Urinary bladder (tissue), 4 donors: ENCODE data around the gene SFT2D3. TPM values are rescaled to one million over a fixed set of nuclear protein-coding genes. Genes with fewer than 3 reads are reported as not detected.

Experiments
- DNase-seq: peaks from one replicate; pipeline ENCODE4 v3.0.0-alpha.2; 2015; ENCODE audit errors: extremely low spot score
- H3K27ac ChIP-seq: one replicate; pipeline ENCODE4 v1.5.1; 2013; ENCODE audit warnings: low read depth, mild to moderate bottlenecking, moderate library complexity
- H3K36me3 ChIP-seq: one replicate; pipeline ENCODE4 v1.6.1; 2013; ENCODE audit warnings: mild to moderate bottlenecking, moderate library complexity; ENCODE audit not compliant: insufficient read depth
- H3K4me1 ChIP-seq: one replicate; pipeline ENCODE4 v1.6.1; 2013; ENCODE audit warnings: mild to moderate bottlenecking, moderate library complexity; ENCODE audit not compliant: insufficient read depth
- H3K4me3 ChIP-seq: one replicate; pipeline ENCODE4 v1.5.1; 2013; ENCODE audit warnings: low read depth, low read length
- WGBS: extraction: QIAGEN DNeasy Blood & Tissue Kit; methylation state at CpG from one replicate; pipeline ENCODE4 v1.1.7; 2013; 5-methylcytosine and 5-hydroxymethylcytosine counted together
- polyA plus RNA-seq: library from polyadenylated mRNA; stranded (reverse); fragments of 200-250 nt; gene quantifications from one replicate; pipeline ENCODE4 v1.2.3, GENCODE V29; 2013
- total RNA-seq: library from RNA; depleted of rRNA; stranded (reverse); fragments of >200 nt; gene quantifications from one replicate; pipeline ENCODE4 v1.2.3, GENCODE V29; 2014
- donor health status: healthy with polysubstance abuse.
- donor health status: healthy.

SFT2D3 gene
- total and polyA plus RNA-seq, 2 donors, result 5.5 to 7.2 TPM

DNA sequence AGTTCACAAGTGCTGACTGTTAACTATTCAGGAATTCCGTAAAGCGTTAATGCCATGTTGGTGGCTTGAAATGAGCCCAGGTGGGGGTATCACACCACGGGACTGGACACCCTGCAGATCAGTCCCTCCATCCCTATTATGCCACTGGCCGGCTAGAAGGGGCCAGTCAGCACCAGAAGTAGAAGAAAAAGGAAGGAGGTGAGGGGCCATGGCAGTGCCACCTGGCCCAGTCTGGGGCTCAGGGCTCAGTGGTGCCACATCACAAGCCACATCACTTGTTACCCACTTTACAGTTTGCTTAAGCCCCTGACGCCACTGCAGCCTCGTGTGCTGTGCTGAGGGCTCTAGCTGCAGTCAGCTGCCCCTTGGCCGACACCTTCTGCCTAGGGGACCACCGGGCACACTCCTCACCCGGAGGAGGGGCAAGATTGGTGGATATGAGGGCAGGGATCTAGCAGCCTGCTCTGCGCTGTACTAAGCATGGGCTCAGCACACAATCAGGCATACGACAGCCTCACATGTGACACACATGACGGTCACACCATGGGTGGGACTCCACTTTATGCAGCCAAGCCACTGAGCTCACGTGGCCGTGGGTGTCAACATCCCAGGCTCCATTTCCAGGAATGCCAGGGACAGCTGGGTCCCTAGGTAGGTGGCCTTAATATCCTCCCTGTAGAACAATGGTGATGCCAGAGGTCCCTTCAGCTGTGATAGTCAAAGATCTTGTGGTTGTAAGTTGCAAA is 29.6 kb upstream of the SFT2D3 start:
- Histone ChIP-seq H3K27ac (no peak overlapping the region), H3K36me3 (no peaks in the 10 kb centered on the region), H3K4me3 (no peak overlapping the region), H3K4me1 (no peaks in the 10 kb centered on the region)
- no peak for DNase-seq
- WGBS, result 59% methylated on average over 14 of the region's 14 CpGs

DNA sequence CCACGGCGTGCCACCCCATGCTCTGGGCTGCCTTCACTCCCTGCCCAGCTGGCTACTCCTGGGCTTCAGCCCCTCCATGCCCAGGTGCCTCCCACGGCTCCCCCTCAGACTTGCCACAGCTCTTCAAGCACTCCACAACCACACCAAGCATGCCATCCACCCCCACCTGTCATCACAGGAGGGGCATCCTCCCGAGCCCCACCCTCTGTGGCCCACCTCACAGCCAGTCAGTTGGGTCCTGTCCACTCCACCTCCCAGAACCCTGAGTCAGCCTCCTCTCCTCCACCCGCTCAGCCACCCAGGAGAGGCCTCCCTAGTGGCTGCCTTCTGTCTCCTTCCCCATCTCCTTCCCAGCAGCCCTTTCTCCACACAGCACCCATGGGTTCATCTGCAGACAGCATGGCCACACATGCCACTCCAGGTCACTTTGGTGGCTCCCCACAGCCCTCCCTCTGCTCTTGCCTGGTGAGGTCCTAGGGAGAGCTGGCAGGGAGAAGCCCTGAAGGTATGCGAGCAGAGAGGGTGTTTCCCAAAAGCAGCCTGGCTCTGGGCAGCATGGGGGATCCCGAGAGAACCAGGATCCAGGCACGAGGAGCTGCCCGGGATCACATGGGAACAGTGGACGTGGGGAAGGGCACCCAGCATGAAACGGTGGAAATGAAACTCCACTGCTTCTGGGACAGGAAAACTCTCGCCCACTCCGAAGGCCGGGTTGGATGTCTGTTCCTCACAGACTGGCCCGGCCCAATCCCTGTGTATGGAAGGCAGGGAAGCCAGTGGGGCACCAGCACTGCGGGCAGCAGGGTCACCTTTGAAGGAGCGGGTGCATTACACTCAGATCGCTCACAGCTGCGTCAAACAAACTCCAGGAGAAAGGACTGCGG is 28.7 kb upstream of the SFT2D3 start:
- Histone ChIP-seq H3K4me1 (no peaks in the 10 kb centered on the region), H3K27ac (peak overlapping the region; percentile 53), H3K4me3 (peak overlapping the region; percentile 73), H3K36me3 (no peaks in the 10 kb centered on the region)
- no peak for DNase-seq
- 45% methylated on average over 20 of the region's 20 CpGs for WGBS

DNA sequence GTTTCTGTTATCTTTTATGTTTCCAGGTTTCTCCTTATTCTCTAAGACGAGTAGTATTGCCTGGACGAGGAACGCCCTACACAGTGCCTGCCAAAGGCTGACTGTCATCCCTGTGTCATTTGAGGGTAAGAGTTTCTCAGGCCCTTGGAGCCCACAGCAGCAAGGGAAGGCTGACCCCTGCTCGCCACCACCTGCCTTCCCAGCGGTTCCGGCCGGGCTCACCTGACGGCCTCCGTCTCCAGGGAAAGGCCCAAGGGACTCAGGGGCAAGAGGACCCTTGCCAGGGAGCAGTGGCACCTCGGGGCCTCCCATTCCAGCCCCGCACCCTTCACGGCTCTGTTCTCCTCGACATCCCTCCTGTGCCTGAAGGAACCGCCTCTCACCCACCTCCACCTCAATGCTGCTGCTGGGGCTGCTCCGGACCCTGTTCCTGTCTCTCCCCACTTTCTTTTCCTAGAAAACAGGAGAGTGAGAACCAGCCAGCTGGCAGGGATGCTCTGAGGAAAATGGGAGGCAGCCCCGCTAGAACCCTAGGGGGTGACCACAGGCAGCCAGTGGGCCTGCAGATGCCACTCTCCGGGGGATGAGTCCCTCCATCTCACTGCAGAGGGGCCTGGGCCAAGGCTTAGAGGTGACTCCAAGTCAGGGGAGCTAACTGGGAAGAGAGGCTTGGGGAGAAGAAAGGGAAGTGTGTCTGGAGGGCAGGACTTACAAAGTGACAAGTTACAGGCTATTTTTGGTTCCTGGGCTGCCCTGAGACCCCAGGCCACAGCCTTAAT is 27.8 kb upstream of the SFT2D3 start:
- no peaks in the 10 kb centered on the region for H3K4me1 ChIP-seq
- no peak for DNase-seq

DNA sequence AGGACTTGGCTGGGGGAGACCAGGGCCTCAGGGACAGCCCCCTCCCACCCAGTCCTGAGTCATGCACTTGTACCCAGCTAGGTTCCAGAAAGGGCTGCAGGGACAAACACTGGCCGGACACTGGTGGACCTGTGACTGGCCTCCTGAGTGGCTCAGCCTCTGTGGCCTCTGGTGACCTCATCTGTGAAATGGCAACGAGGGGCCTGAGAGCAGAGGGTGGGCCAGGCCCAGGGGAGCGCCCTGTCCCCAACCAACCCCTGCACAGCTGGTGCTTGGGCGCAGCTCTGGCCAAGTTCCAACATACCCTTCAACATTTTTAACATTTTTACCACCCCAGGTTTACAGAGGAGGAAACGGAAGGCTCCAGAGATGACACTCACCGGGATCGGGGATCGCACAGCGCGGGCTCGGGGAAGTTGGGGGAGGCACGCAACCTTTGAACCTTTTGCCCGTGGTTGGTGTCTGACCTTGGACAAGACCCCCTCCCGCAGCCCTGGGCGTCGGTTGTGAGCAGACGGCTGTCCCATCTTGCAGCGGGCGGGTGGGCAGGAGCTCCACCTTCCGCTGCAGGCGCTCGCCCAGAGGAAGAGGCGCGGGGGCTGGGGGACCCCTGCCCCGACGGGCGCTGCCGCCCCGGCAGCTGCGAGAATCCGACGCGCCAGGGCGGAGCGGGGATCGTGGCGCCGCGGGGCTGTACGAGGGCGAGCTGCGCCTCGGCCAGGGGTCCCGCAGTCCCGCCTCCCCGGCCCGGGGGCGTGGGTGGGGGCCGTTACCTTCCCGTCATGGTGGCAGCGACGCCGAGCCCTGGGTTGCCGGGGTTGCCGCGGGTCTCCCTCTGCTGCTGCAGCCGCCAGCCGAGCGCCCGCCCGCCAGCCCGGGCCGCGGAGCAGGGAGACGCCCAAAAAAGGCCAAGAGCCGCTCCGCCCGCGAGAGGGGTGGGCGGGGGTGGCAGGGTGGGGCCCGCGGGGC is 26.8 kb upstream of the SFT2D3 start:
- no peak for DNase-seq
- Histone ChIP-seq H3K27ac (peak overlapping the region; percentile 51), H3K36me3 (no peaks in the 10 kb centered on the region), H3K4me1 (no peaks in the 10 kb centered on the region), H3K4me3 (peak overlapping the region; percentile 73)
- whole genome bisulfite sequencing, result 3% methylated on average over 72 of the region's 72 CpGs

More for the DNA sequence above, 27.8 kb upstream of the SFT2D3 start:
- WGBS, result 49% methylated on average over 17 of the region's 17 CpGs
- Histone ChIP-seq H3K4me3 (peak overlapping the region; percentile 73), H3K27ac (peak overlapping the region; percentile 38), H3K36me3 (no peaks in the 10 kb centered on the region)

DNA sequence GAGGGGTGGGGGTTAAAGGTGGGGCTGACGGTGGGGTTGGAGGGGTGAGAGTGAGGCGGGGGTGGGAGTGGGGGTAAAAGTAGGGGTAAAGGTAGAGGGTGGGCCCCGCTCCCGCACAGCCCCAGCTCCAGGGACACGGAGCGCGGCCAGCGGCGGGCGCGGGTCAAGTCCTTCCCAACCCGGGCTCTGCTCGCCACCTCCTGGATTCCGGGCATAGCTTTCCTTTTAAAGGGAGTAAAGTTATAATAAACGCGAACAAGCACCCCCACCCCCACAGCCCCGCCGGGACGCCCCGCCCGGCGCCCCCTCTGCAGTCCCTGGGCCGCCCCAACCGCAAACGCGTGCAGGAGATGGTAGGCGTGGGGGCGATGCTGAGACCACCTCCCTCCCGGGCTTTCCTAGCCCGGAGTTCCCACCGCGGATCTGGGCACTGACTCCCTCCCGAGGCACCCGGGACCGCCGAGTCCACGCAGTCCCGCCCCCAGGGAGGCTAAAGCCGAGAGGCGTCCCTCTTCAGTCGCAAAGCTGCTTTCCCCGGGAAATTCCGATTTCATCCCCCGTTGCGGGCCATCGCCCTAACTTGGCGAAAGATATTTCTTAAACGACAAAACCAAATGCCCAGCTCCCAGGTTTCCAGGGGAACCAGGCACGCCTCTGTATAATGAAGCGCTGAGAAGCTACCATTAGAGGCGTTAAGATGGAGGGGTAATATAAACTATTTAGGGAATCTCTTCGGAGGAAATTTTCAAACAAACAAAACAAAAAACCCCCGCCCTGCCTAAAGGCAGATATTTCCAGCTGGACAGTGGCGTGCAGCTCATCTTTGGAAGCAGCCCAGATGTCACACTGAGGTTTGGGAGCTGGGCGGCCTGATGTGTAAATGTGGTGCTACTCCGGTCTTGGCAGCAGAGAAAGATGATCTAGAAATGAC is 25.7 kb upstream of the SFT2D3 start, which contains the start of gene LIMS2:
LIMS2 (minus strand) TSS at position 200 of the 931 bp plus-strand sequence. CDS start 506 bp downstream, outside the sequence.
- DNase-seq, result no peak
- peak within 1 kb of the TSS; percentile 51 for H3K27ac ChIP-seq
- 2% methylated on average over 56 of the region's 56 CpGs for WGBS
- peak within 1 kb of the TSS; percentile 73 for H3K4me3 ChIP-seq
- H3K4me1 ChIP-seq, result no peaks in the 10 kb centered on the region
- no peaks in the 10 kb centered on the region for H3K36me3 ChIP-seq

DNA sequence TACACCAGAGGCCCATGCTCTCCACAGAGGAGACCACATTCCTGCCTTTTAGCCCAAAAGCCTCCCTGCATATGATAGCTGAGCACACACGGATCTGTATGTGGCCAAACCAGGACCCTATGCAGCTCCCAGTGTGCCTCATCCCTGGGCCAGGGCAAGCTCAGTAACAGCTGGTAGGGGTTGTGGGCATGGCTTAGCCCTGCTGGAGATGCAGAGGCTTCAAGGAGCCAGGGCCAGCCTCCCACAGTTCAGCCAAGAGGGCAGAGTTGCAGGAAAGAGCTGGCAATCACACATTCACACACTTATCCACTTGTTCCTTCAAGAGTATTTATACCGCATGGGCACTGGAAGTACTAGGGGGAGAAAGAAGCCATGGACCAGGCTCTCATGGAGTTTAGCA is 24.4 kb upstream of the SFT2D3 start:
- no peak for DNase-seq
- WGBS, result 76% methylated on average over 2 of the region's 2 CpGs
- no peak overlapping the region for H3K4me3 ChIP-seq
- no peaks in the 10 kb centered on the region for H3K36me3 ChIP-seq
- no peaks in the 10 kb centered on the region for H3K4me1 ChIP-seq
- no peak overlapping the region for H3K27ac ChIP-seq

DNA sequence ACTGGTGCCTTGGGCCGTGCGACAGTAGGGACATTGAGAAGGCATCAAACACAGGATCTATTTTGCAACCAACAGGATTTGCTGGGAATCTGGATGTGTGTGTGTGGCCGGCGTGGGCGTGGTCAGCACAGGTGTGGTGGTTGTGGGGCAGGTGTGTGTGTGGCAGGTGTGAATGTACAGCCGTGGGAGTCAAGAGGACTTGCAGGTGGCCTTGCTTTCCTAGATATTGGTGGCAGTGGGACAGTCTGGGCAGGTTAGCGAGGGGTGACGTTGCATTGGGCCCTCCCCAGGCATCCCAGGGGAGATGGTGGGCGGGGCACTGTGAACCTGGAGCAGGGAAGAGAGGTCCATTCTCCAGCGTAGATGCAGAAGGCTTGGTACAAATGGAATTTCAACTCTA is 22.8 kb upstream of the SFT2D3 start:
- no peaks in the 10 kb centered on the region for H3K4me1 ChIP-seq
- H3K36me3 ChIP-seq, result no peaks in the 10 kb centered on the region
- no peak overlapping the region for H3K27ac ChIP-seq
- no peak for DNase-seq
- H3K4me3 ChIP-seq, result no peak overlapping the region
- WGBS, result 92% methylated on average over 10 of the region's 10 CpGs

DNA sequence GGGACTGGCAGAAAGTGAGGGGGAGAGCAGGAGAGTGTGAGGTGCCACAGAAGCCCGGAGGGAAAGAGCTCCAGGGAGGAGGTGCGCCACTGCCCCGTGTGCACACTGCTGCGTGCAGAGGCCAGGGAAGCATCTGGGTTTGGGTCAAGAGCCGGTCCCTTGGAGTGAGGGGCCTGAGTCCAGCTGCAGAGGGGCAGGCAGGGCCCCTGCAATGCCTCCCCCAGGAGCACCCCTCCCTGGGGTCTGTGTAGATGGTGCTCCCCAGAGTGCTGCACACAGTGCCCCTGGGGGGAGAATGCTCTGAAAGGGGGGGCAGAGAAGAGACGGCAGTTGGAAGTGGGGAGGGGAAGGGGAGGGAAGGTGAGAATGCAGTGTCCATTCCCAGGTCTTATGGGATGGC is 22.3 kb upstream of the SFT2D3 start:
- 87% methylated on average over 6 of the region's 6 CpGs for WGBS
- H3K36me3 ChIP-seq, result no peaks in the 10 kb centered on the region
- no peak overlapping the region for H3K27ac ChIP-seq
- H3K4me3 ChIP-seq, result no peak overlapping the region
- H3K4me1 ChIP-seq, result no peaks in the 10 kb centered on the region
- DNase-seq, result no peak

DNA sequence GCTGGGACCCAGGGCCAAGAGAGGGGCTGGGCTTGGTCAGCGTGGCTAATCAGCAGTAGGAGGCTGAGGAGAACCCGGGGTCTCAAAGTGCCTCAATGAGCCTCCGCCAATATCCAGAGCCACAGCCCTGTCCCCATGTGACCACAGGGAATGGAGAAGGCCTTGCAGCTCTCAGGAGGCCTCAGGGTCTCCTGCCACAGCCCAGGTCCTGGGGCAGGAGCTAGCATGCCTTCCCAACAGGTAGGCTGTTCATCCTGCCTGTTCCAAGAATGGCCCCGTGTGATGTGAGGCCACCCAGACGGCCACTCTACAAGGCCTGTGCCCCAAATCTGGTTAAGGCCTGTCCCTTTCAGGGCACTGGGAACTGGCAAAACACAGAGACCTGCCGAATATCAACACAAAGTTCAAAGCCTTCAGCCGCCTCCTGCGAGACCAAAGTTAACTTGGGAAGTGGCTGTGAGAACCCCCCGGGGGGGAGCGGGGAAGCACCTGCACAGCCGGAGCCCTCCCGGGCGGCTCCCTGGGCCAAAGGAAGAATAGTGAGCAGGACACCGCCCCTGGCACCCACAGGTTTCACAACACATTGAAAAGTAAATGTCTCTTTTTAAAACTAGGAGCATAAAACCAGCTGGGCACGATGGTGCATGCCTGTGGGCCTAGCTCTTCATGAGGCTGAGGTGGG is 21.5 kb upstream of the SFT2D3 start:
- H3K27ac ChIP-seq, result no peak overlapping the region

DNA sequence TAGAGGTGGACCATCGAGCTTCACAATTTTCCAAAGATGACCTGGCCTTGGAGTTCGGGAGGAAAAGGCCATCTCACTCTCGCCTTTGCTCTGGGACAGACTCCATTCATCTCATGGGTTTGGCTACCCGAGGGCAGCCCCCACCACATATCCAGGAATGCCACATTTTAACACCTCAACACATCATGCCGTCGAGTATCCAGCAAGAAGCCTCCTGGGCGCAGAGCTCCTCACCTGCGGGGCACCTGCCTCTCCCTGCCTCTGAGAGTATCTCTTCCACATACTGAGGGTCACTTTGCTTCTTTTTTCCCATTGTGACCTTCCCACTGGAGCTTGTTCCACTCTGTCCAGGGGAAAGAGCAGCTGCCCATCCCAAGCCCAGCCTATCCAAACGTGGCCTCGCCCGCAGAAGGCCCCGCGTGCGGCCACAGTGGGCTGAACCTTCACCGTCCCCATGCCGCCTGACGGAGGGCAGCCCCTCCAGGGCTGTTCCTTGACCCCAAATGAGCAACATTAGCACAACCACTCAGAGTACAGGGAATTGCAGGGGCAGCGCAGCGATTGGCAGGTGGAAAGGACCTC is 20.5 kb upstream of the SFT2D3 start:
- 88% methylated on average over 19 of the region's 19 CpGs for WGBS
- no peak for DNase-seq
- H3K4me3 ChIP-seq, result no peak overlapping the region
- H3K4me1 ChIP-seq, result no peaks in the 10 kb centered on the region
- H3K36me3 ChIP-seq, result no peaks in the 10 kb centered on the region
- H3K27ac ChIP-seq, result no peak overlapping the region

More for the DNA sequence above, 21.5 kb upstream of the SFT2D3 start:
- Histone ChIP-seq H3K4me3 (no peak overlapping the region), H3K36me3 (no peaks in the 10 kb centered on the region), H3K4me1 (no peaks in the 10 kb centered on the region)
- 89% methylated on average over 15 of the region's 15 CpGs for WGBS
- DNase-seq, result no peak

DNA sequence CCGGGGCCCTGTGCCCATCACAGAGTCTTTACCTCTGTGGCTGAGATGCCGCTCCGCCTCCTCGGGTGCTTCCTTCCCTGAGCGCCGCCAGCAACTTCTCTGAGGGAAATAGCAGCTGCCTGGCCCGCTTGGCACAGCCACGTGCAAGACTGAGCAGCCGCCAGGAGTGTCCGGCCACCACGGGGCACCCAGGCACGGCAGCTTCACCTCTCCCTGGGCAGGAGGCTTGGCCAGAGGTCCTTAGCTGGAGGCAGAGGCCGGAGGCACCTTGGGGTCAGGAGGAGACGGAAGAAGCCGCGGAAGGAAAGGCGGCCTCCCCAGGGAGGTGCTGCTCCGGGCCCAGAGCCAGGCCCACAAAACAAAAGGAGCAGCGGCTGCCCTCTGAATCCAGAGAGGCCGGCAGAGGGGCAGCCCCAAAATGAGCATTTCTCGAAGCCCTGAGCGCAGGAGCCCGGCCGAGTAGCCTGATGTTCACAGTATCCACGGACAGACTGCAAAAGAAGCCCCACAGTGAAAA is 20.0 kb upstream of the SFT2D3 start:
- Histone ChIP-seq H3K4me3 (no peak overlapping the region), H3K36me3 (no peaks in the 10 kb centered on the region), H3K4me1 (no peaks in the 10 kb centered on the region), H3K27ac (no peak overlapping the region)
- no peak for DNase-seq
- WGBS, result 26% methylated on average over 25 of the region's 25 CpGs
